Esophagus muscularis mucosa (tissue), 4 donors: ENCODE measurements around the gene CTU1.

Source experiments
- EP300 ChIP-seq: sonication (generic); formaldehyde crosslinking; IDR thresholded peaks from one replicate; pipeline ENCODE4 v1.6.1; 2017; ENCODE audit warnings: antibody characterized with exemption
- POLR2A ChIP-seq: fragments of 450-650 bp; IDR thresholded peaks from one replicate; pipeline ENCODE4 v1.6.1; 2017; ENCODE audit warnings: antibody characterized with exemption, moderate library complexity, mild to moderate bottlenecking, low read depth
- TF ChIP-seq, protein P1 (sequence below), 3 experiments: fragments of 200-600 bp in 2 of 3; fragments of 450-650 bp in 1 of 3; sonication (generic) in 2 of 3; IDR thresholded peaks; one replicate each; pipeline ENCODE4 v1.5.1; 2017 to 2019; ENCODE audit warnings: antibody characterized with exemption in 3 of 3, mild to moderate bottlenecking in 2 of 3, moderate library complexity in 1 of 3

- TF ChIP-seq, protein P1, sequence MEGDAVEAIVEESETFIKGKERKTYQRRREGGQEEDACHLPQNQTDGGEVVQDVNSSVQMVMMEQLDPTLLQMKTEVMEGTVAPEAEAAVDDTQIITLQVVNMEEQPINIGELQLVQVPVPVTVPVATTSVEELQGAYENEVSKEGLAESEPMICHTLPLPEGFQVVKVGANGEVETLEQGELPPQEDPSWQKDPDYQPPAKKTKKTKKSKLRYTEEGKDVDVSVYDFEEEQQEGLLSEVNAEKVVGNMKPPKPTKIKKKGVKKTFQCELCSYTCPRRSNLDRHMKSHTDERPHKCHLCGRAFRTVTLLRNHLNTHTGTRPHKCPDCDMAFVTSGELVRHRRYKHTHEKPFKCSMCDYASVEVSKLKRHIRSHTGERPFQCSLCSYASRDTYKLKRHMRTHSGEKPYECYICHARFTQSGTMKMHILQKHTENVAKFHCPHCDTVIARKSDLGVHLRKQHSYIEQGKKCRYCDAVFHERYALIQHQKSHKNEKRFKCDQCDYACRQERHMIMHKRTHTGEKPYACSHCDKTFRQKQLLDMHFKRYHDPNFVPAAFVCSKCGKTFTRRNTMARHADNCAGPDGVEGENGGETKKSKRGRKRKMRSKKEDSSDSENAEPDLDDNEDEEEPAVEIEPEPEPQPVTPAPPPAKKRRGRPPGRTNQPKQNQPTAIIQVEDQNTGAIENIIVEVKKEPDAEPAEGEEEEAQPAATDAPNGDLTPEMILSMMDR (IDR thresholded peaks at IDR 0.05), result no peak
- no peak for TF ChIP-seq POLR2A
- no peak for TF ChIP-seq EP300
Observed at GRCh38 chr19:51091126-51091525, 17.1 kb downstream of the CTU1 start.
